HG02852 (cell line): ENCODE measurements around the gene TCF4.

Source experiments
- ATAC-seq: cut with Tn5 transposase; IDR thresholded peaks from one replicate; pipeline ENCODE4 v1.9.1; 2021; ENCODE audit warnings: mild to moderate bottlenecking, moderate library complexity; ENCODE audit not compliant: unreplicated experiment

The TCF4 gene

DNA sequence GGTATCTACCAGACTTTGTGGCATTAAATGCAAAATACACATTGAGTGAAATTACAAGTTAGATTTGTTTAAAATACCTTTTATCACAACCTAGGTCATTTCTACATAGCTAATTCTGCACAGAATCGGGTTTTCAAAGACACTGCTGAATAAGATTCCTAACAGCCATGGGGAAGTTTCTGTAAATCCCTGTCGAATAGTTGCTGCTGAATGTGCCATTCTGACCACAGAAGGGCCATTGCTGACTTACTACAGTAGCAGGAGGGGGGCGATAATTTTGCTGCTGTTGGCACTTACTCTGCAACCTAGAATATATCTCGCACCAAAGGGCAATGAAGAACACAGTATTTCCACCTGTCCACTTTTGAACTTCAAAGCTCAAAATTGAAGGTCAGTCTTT lies 232.8 kb downstream of the TCF4 start:
- ATAC-seq: no peak

- no peak for ATAC-seq
These were observed 233.2 kb downstream of the TCF4 start for GRCh38 chr18:55354795-55355194.

GRCh38 chr18:55353806-55354205 lies 234.2 kb downstream of the TCF4 start:
- ATAC-seq: no peak

- no peak for ATAC-seq
These were observed 234.6 kb downstream of the TCF4 start for GRCh38 chr18:55353391-55353790.

- ATAC-seq: peak; percentile 85
These were observed 235.8 kb downstream of the TCF4 start for GRCh38 chr18:55351980-55352714.

GRCh38 chr18:55351241-55351691 lies 236.7 kb downstream of the TCF4 start:
- ATAC-seq: no peak

GRCh38 chr18:55349685-55350084 lies 238.3 kb downstream of the TCF4 start:
- ATAC-seq: no peak

DNA sequence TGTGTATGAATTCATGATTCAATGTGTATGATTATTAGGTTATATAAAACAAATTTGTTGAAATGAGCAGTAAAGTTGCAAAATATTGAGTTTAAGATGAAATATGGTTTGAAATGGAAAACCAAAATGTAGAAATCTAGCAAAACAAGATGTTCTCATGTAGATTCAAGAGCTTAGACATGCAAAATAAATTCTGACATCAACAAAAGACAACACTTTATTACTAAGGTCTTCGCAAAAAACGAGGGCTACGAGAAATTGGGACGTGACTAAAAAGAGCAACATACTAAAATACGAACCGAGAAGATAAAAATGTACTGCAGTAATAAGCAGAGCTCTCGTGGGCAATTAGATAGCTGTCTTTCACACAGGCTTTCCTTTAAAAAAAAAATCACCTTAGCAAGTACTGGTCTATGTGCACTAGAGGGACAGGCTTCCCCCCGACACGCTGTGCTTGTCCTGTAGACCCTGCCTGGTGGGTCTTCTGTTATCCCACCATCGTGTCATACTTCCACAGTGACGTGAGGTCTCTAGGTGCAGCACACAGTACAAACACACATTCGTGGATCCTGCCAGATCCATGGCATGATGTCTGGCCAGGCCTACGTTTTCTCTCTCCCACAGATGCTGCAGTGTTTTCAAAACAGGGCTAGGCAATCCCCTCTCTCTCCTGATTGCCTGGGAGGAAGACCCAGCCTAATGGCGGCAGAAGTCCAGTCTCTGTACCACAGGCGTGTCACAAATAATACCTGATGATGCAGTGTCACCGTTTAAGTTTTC lies 240.8 kb downstream of the TCF4 start:
- no peak for ATAC-seq

DNA sequence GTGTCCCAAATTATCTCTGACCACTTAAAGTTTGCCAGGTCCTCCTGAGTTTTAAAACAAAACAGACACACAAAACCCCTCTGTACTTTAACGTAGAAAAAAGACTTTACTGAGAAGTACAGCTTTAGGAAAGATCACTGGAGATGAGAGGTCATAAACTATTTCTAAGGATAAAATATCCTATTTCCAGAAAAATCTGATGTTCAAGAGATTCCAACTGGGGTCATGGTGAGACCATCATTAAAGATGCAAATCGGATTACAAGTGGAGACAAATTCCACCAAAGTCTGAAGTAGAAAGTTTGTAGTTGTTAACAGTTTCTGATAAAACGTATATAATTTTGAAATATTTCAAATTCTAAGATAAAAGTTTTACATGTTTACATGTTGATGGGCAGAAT lies 241.6 kb downstream of the TCF4 start:
- no peak for ATAC-seq

DNA sequence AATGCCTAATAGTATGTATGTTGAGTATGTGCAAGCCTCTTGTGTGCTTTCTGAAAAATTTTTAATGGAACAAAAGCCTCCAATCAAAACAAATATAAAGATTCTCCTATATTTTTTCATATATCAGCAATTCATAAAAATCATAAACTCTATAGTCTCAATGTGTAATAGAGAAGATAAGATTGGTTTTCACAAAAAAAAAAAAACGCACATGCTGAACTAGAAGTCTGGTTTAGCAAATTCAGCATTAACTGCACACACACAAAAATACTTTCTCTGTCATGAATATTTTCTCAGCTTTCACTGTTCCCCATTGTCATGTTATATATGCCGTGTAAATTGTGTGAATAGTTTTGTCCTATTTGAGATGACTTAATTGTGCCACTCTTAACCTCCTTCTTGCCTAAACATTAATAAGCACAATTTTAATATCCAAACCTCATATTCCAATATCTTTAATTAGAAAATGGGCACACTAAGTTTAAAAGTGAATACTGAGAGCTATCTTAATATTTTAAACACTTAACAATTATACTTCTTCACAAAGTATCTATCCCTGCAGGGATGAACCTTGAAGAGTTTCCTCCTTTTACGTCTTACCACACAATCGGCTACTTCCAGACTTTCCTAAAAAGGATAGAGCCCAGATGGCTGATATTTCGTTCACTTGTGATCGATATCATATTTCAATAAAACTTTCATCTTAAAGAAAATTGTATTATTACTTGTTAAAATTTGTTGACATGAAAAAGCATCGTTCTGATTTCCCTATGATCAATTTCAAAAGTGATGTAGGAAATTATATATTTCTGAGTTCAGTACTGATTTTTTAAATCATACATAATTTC lies 242.7 kb downstream of the TCF4 start:
- no peak for ATAC-seq

- ATAC-seq: peak; percentile 75
These were observed 244.5 kb downstream of the TCF4 start for GRCh38 chr18:55343396-55344073.

DNA sequence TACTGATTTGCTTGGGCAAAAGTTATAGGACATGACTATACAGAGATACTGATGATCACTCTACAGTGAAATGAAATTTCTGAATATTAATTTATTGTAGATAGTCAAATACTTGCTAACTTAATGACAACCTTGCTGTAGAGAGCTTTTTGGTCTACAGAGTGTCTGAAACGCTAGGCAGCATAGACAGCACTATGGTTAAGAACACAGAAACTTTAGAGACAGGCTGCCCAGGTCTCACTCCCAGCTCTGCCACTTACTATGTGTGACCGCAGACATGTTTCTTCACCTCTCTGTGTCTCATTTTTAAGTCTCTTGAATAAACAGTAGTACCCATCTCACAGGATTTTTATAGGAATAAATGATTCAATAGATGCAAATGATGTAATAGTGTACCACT lies 247.0 kb downstream of the TCF4 start:
- ATAC-seq: no peak

DNA sequence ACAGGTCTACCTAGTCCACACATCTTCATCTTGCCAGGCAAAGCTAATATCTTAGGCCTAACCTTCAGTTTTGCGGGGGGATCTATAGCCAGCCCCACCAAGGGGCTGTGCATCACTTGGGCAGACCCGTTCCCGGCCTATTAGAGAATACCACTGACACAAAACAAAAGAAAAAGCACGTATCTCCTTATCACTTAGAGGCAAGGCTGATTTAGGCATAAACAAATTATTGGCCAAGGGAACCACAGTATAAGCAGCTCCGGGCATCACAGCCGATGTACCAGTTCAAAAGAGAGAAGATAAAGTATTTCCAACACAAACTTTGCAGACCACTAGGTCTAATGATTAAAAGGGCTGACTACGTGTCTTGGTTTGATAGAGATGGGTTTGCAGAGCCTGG lies 248.0 kb downstream of the TCF4 start:
- ATAC-seq: no peak

DNA sequence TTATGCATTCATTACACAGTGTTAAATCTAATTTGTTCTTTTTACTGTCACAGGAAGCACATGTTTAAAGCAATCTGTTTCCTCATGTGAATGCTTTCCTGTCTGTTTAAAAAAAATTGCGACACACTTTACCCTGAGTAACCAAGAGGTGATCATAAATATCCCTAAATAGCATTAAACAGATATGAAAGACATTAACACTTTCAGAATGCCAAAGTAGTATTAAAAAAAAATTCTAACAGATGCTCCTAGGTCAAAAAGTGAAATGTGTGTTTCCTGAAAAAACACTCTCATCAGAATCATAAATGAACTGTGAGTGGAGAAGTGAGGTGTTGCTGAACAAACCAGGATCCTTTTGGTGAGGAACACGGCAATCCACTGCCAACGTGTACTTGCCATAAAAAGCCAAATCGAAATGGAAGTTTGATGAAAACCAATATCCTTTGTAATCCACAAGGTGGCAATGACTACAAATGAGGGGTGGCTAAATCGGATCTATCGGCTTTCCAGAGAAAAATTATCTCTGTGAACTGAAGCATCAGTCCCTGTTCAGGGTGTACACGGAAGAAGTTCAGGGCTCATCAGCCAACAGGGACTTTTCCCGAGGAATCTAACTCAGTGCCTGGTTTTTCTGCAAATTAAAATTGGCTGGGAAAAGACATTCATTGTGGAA lies 248.9 kb downstream of the TCF4 start:
- ATAC-seq: no peak

DNA sequence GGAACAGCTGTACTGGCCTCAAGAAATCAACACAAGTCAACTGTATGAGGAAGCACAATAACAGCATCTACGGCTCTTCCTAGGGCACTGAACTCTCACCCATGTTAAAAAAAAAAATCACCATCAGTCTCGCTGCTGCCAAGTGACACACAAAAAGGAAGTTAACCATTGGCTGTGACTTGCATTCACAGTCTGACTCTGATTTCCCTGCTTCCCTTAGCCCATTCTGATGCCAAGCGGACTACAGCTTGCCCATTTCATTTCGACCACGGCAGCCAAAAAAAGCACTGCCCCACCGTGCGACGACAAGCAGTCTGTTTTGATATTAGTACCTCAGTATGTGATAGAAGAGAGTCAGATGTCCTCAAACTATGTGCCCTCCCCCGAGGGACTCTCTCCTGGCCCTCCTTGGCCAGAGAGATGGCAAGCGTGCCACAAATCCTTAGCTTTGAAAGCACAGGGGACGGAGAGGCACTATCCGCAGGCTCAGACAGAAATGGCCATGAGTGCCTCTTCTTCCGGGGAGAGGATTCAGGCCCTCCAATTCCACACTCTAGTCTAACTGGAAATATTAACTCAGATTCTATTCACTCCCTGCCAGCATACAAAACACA lies 250.0 kb downstream of the TCF4 start:
- ATAC-seq: no peak

DNA sequence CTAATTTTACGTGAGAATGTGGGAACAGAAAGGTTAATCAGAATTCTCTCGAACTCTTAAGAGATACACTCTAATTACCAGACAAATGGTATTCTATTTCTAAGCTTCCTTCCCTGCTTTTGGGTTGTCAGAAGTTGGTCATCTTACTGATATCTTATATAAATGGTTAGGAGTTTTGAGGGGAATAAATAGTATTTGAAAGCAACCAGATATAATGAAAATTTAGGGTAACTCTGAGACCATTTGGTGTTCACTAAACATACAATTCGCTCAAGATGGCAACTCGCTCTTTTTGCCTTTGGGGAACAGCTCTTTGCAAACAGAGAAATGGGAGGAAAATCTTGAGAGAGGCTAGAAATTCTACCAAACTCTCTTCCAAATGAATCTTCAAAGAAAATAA lies 250.9 kb downstream of the TCF4 start:
- no peak for ATAC-seq

GRCh38 chr18:55336438-55337100 lies 251.4 kb downstream of the TCF4 start:
- no peak for ATAC-seq

- ATAC-seq: no peak
These were observed 253.1 kb downstream of the TCF4 start for GRCh38 chr18:55334875-55335274.

- ATAC-seq: no peak
These were observed 256.7 kb downstream of the TCF4 start for GRCh38 chr18:55331301-55331700.
